ENCODE results near the gene VCL.
A peak's percentile ranks its signal among the peaks of the same experiment; 100 is the strongest.
"Not testable (repeated sequence)": the region's sequence is repeated elsewhere in the genome, so short reads cannot be mapped to it uniquely, and the experiment has no call there.

The VCL gene

DNA sequence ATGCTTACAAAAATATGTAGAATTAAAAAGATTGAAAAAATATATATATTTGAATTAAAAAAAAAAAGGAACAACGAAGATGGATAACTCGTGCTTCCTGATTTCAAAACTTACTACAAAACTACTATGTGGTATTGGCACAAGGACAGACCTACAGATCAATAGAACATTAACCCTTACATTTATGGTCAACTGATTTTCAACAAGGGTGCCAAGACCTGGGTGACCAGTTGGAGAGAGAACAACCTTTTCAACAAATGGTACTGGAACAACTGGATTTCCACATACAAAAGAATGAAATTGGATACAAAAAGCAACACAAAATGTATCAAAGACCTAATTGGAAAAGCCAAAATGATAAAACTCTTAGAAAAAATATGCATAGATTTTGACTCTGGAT is 142.6 kb downstream of the VCL start:
- no peak for TF ChIP-seq CTCF (IDR thresholded peaks at IDR 0.05; ENCODE audit: extremely low read depth, missing control alignments)

GRCh38 chr10:74145133-74145532 is 147.2 kb downstream of the VCL start:
- DNase-seq (ENCODE audit: low spot score), result no peak
- TF ChIP-seq CTCF (IDR thresholded peaks at IDR 0.05; ENCODE audit: extremely low read depth, missing control alignments), result no peak

More for the DNA sequence above, 142.6 kb downstream of the VCL start:
- no peak for DNase-seq (ENCODE audit: low spot score)

DNA sequence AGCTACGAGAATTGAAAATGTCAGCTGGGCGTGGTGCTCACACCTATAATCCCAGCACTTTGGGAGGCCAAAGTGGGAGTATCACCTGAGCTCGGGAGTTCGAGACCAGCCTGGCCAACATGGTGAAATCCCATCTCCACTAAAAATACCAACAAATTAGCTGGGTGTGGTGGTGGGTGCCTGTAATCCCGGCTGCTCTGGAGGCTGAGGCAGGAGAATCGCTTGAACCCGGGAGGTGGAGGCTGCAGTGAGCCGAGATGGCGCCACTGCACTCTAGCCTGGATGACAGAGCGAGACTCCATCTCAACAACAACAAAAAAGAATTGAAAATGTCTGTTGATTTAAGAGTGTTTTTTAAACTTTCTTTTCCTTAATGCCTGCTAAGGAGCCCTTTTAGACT is 149.1 kb downstream of the VCL start:
- not testable (repeated sequence) for DNase-seq (ENCODE audit: low spot score)

DNA sequence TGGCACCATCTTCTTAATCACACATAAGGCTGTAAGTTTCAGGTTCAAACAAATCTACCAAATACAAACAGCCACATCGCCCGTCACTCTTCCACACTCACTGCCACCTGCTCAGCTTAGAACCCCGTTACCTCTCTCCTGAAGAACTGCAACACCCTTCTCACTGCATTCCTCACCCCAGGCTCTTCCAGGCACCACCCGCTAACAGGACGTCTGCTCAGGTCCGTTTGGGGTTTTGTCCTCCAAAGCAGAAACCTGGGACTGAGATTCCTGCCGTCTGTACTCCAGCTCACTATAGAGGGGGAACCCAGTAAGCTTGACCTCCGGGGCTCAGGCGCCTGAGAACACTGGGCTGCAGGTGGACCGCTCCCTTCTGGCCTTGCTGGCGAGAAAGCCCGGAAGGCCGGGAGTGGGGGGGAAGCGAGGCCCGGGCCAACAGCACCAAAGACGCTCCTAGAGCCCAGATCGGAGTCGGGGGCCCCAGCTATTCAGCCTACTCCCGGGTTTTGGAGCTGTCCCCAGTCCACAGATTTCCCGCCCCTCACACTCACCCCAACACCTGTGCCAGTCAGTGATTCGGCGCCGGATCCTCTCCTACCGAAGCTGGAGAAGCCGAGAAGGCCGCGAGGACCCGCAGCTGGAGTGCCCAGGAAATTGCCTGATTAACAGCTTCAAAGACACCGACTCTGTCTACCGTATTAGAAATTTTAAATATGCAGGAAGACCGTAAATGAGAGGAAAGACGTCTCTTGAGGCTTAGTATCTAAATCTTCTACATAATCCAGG is 152.5 kb downstream of the VCL start, which contains the start of gene AP3M1:
TSS of gene AP3M1 (minus strand) at position 625 of the 786 bp plus-strand sequence. CDS start 12,449 bp downstream, outside the sequence.
- peak; percentile 85 for DNase-seq (ENCODE audit: low spot score)
- TF ChIP-seq CTCF (IDR thresholded peaks at IDR 0.05; ENCODE audit: extremely low read depth, missing control alignments), result no peak

- peak; percentile 98 for DNase-seq (ENCODE audit: low spot score)
- TF ChIP-seq CTCF (IDR thresholded peaks at IDR 0.05; ENCODE audit: extremely low read depth, missing control alignments), result peak; percentile 6
Measured at GRCh38 chr10:74150990-74151878, 153.3 kb downstream of the VCL start, which contains the start of gene ADK. ADK (plus strand) TSS chr10:74151221; CDS start chr10:74151279, 58 bp downstream.

GRCh38 chr10:74151879-74152722 is 154.2 kb downstream of the VCL start:
- no peak for TF ChIP-seq CTCF (IDR thresholded peaks at IDR 0.05; ENCODE audit: extremely low read depth, missing control alignments)
- no peak for DNase-seq (ENCODE audit: low spot score)

- no peak for TF ChIP-seq CTCF (IDR thresholded peaks at IDR 0.05; ENCODE audit: extremely low read depth, missing control alignments)
- no peak for DNase-seq (ENCODE audit: low spot score)
Measured at GRCh38 chr10:74153123-74153522, 155.2 kb downstream of the VCL start.
